Sigmoid colon (tissue), 4 donors: ENCODE data around the gene CYS1.

Experiments
- CTCF ChIP-seq, 4 experiments: fragments of 450-650 bp in 3 of 4; fragments of 200-600 bp in 1 of 4; IDR thresholded peaks; one replicate each; pipeline ENCODE4 v1.5.1; 2016 to 2019; ENCODE audit warnings: antibody characterized with exemption in 4 of 4, mild to moderate bottlenecking in 3 of 4, moderate library complexity in 2 of 4
- EP300 ChIP-seq, 4 donors: sonication (generic); formaldehyde crosslinking; IDR thresholded peaks; one replicate each; pipeline ENCODE4 v1.6.1; 2017; ENCODE audit warnings: antibody characterized with exemption in 4 of 4
- POLR2A ChIP-seq, 2 donors: fragments of 450-650 bp; IDR thresholded peaks; one replicate each; pipeline ENCODE4 v1.6.1; 2016; ENCODE audit warnings: antibody characterized with exemption in 2 of 2, mild to moderate bottlenecking in 2 of 2, moderate library complexity in 2 of 2
- POLR2AphosphoS5 ChIP-seq, 4 donors: sonication (generic); formaldehyde crosslinking; IDR thresholded peaks; one replicate each; pipeline ENCODE4 v1.6.1; 2017; ENCODE audit warnings: antibody characterized with exemption in 4 of 4

GRCh38 chr2:10009271-10009810, 70.9 kb downstream of the CYS1 start:
- TF ChIP-seq POLR2AphosphoS5 (IDR thresholded peaks at IDR 0.05) (no peak), CTCF (IDR thresholded peaks at IDR 0.05) (no peak), POLR2A (IDR thresholded peaks at IDR 0.05) (no peak), EP300 (IDR thresholded peaks at IDR 0.05) (no peak)
